ENCODE results near the gene ARNT2. TPM values are rescaled to one million over a fixed set of nuclear protein-coding genes. Genes with fewer than 3 reads are reported as not detected.

Gene ARNT2
- total RNA-seq (ENCODE audit: low replicate concordance): 9.4 and 12.7 TPM in 2 replicates

- DNase-seq (ENCODE audit: low read depth): no peak
- TF ChIP-seq CTCF (IDR thresholded peaks at IDR 0.05; ENCODE audit: insufficient read depth, low read length): no peak
- peak within 1 kb of the TSS; percentile 63 for H3K4me3 ChIP-seq (ENCODE audit: low read depth, low read length)
Observed at GRCh38 chr15:80404057-80404760, at the start of gene ARNT2. Gene ARNT2, plus strand, starts transcription at chr15:80404382. Its CDS starts 134 bp downstream, at chr15:80404516.

GRCh38 chr15:80367094-80367493 lies 37.1 kb upstream of the ARNT2 start:
- no peak overlapping the region for H3K4me3 ChIP-seq (ENCODE audit: low read depth, low read length)
- DNase-seq (ENCODE audit: low read depth): peak; percentile 3
- TF ChIP-seq CTCF (IDR thresholded peaks at IDR 0.05; ENCODE audit: insufficient read depth, low read length): no peak

GRCh38 chr15:80367661-80368060 lies 36.5 kb upstream of the ARNT2 start:
- peak; percentile 2 for DNase-seq (ENCODE audit: low read depth)
- TF ChIP-seq CTCF (IDR thresholded peaks at IDR 0.05; ENCODE audit: insufficient read depth, low read length): no peak
- H3K4me3 ChIP-seq (ENCODE audit: low read depth, low read length): no peak overlapping the region

GRCh38 chr15:80371924-80372323 lies 32.3 kb upstream of the ARNT2 start:
- DNase-seq (ENCODE audit: low read depth): no peak
- TF ChIP-seq CTCF (IDR thresholded peaks at IDR 0.05; ENCODE audit: insufficient read depth, low read length): no peak
- H3K4me3 ChIP-seq (ENCODE audit: low read depth, low read length): no peak overlapping the region

- H3K4me3 ChIP-seq (ENCODE audit: low read depth, low read length): no peak overlapping the region
- TF ChIP-seq CTCF (IDR thresholded peaks at IDR 0.05; ENCODE audit: insufficient read depth, low read length): no peak
- DNase-seq (ENCODE audit: low read depth): no peak
Observed at GRCh38 chr15:80374441-80374840, 29.7 kb upstream of the ARNT2 start.

GRCh38 chr15:80375968-80376891 lies 28.0 kb upstream of the ARNT2 start:
- no peak for TF ChIP-seq CTCF (IDR thresholded peaks at IDR 0.05; ENCODE audit: insufficient read depth, low read length)
- no peak overlapping the region for H3K4me3 ChIP-seq (ENCODE audit: low read depth, low read length)
- DNase-seq (ENCODE audit: low read depth): no peak
